HG03175 (cell line): ENCODE data around the gene THSD7A.

ENCODE experiments used
- ATAC-seq: cut with Tn5 transposase; IDR thresholded peaks from one replicate; pipeline ENCODE4 v1.9.1; 2021; ENCODE audit warnings: mild to moderate bottlenecking, moderate library complexity; ENCODE audit not compliant: unreplicated experiment

Gene THSD7A

DNA sequence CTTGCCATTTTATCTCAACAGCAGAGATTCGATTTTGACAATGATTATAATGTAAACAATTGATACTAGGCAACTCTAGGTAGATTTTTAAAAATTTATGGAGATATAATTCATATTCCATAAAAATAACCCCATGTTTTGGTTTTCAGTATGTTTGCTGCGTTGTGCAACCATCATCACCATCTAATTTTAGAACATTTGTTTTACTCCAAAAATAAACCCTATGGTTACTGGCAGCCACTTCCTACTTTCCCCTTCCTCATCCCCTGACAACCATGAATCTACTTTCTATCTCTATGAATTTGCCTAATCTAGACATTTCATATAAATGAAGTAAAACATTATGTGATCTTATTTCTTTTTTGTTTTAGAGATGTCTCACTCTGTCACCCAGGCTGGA, 401.9 kb downstream of the THSD7A start:
- ATAC-seq, result no peak

GRCh38 chr7:11428877-11429581, 403.0 kb downstream of the THSD7A start:
- ATAC-seq, result no peak

- ATAC-seq, result peak; percentile 54
Observed at GRCh38 chr7:11427686-11428273, 404.2 kb downstream of the THSD7A start.

DNA sequence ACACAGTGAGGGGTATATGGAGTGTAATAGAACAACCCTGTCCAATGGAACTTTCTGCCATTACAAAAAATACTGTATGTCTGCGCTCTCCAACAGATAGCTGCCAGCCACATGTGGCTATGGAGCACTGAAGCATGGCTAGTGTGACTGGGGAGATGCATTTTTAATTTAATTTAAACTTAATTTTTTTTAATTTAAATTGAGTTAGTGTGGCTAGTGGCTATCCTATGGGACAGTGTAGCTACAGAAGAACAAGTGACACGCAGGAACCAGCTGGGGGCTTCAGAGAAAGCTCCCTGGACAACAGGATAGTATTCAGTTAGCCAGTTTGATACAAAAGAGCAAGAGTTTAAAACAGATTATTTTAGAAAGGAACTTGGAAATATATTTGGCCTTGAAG, 408.0 kb downstream of the THSD7A start:
- ATAC-seq, result no peak

DNA sequence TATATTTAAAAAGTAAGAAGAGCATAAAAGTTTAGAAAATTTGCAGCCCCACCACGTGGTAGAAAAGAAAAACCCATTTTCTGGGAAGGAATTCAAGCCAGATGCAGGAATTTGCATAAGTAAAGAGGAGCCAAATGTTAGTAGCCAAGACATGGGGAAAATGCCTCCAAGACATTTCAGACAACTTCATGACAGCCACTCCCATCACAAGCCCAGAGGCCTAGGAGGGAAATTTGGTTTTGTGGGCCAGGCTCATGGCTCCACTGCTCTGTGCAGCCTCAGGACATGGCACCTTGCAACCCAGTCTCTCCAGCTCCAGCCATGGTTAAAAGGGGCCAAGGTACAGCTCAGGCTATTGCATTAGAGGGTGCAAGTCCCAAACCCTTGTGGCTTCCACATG, 411.9 kb downstream of the THSD7A start:
- no peak for ATAC-seq

- no peak for ATAC-seq
Observed at GRCh38 chr7:11416641-11417458, 415.1 kb downstream of the THSD7A start.

- ATAC-seq, result no peak
Observed at GRCh38 chr7:11415101-11415500, 416.9 kb downstream of the THSD7A start.

- no peak for ATAC-seq
Observed at GRCh38 chr7:11413901-11414300, 418.1 kb downstream of the THSD7A start.

DNA sequence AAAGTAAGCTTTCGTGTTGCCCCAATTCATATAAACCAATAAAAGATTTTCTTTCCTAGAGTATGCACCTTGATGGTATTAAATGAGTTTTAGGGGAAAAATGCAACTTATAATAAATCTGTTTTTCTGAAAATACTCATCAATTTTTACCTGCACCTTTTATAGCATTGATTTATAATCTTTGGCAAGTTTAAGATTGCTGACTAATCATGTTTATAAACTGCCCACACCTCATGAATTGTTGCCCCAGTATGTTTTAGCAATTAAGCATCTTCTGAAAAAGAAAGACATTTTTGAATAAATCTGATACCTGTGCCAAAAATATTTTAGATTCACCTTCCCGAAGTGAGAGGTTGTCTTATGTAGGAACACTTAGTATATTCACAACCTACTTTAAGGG, 420.0 kb downstream of the THSD7A start:
- no peak for ATAC-seq

GRCh38 chr7:11410656-11411644, 421.0 kb downstream of the THSD7A start:
- ATAC-seq, result no peak

DNA sequence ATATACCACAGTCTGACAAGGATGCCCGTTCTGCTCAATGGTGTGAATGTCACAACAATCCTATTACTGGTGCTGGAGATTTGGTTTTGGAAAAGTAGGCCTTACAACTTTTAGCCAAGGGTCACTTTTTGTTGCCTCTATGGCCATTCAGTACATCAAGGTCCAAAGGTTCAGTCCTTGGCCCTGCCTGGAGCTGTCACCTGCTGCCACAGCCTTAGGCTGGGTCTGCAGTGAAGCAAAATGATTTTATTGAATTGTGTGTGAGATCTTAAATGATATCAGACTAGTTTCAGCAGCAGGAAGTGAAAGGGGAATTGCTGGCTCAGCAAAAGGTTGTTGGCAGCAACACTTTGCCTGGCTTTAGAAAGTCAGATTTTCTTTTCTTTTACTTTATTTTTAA, 427.6 kb downstream of the THSD7A start:
- ATAC-seq, result no peak

- no peak for ATAC-seq
Observed at GRCh38 chr7:11403781-11404180, 428.2 kb downstream of the THSD7A start.

GRCh38 chr7:11394438-11394837, 437.6 kb downstream of the THSD7A start:
- no peak for ATAC-seq

DNA sequence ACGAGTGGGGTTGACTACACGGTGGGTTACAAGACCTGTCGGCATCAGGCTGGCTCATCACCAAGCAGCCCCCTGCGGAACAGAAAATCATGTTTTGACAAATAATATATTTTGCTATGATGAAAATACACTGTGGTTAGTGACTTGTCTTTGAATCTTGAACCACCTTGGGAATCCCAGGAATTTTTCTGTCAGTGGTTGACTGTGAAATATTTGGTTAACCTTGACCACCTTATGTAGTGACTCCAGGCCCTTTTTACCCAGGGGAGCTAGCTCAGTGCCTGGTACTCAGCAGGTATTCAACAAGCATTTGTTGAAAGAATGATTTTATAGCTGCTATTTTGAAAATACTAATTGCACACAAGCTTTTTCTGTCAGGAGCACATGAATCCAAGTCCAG, 452.4 kb downstream of the THSD7A start:
- no peak for ATAC-seq

DNA sequence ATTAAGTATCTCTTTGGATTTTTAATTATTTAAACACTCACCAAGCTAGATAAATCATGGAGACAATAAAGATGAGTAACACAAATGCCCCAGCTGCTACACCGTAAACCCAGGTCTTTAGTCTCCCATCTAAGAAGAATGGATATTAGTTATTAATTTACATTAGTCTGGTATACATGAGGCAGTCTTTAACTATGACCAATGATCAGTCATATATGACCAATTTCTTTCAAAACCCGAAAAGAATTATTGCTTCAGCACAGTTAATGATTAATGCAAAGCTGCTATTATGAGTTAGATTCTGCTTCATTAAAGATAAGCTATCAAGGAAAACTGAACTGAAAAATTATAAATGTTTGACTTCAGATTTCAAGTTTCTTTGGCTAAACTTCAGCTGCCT, 455.5 kb downstream of the THSD7A start:
- no peak for ATAC-seq

GRCh38 chr7:11374629-11375028, 457.4 kb downstream of the THSD7A start:
- no peak for ATAC-seq

GRCh38 chr7:11373546-11374142, 458.4 kb downstream of the THSD7A start:
- ATAC-seq, result no peak

DNA sequence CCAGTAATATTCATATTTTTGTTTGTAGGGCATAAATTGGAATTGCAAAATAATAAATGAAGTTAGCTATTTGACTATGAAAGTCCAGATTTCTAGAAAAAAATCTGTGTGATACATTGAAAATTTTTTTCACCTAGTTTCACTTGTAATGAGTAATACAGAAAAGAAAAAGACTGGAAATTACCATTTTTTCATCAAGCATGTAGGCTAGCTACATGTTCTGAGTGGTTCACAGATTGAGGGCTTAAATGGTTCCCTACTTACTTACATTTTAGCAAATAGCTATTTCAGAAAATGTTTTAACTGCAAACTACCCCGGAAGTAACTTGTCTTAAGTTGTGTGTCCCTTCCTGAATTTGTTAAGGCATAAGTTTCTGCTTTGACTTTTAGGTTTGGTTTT, 462.3 kb downstream of the THSD7A start:
- ATAC-seq, result no peak

GRCh38 chr7:11366118-11366517, 465.9 kb downstream of the THSD7A start:
- no peak for ATAC-seq

- ATAC-seq, result no peak
Observed at GRCh38 chr7:11358637-11359036, 473.4 kb downstream of the THSD7A start.
